Neural cell (in vitro differentiated cells): ENCODE measurements around the gene ZDHHC14. TPM values are rescaled to one million over a fixed set of nuclear protein-coding genes. Genes with fewer than 3 reads are reported as not detected.
A peak's percentile ranks its signal among the peaks of the same experiment; 100 is the strongest.

ENCODE experiments used
- H2AFZ ChIP-seq: fragments of 200-600, 300-800 bp; sonication (generic), shearing (Covaris generic); 2 replicates; pipeline ENCODE4 v1.6.0; 2014; ENCODE audit warnings: low read depth, mild to moderate bottlenecking, antibody characterized with exemption, low read length, moderate library complexity
- H3F3A ChIP-seq: fragments of 200-600 bp; shearing (Covaris generic); 2 replicates; pipeline ENCODE4 v1.6.1; 2016; ENCODE audit warnings: mild to moderate bottlenecking, moderate library complexity, mixed read lengths, antibody characterized with exemption, low read length; ENCODE audit not compliant: insufficient read depth, poor library complexity, severe bottlenecking
- H3K27ac ChIP-seq: fragments of 200-600, 300-800 bp; sonication (generic), shearing (Covaris generic); 2 replicates; pipeline ENCODE4 v1.5.1; 2014; ENCODE audit warnings: mild to moderate bottlenecking, low read length, moderate library complexity
- H3K27me3 ChIP-seq: fragments of 300-800, 200-600 bp; sonication (generic), shearing (Covaris generic); 2 replicates; pipeline ENCODE4 v1.6.0; 2014; ENCODE audit warnings: mild to moderate bottlenecking, low read depth, low read length, moderate library complexity; ENCODE audit not compliant: insufficient read depth
- H3K36me3 ChIP-seq: fragments of 300-800, 200-600 bp; sonication (generic), shearing (Covaris generic); 2 replicates; pipeline ENCODE4 v1.5.1; 2014; ENCODE audit warnings: mild to moderate bottlenecking, antibody characterized with exemption, low read length, moderate library complexity; ENCODE audit not compliant: insufficient read depth
- H3K4me2 ChIP-seq: fragments of 300-800, 200-600 bp; sonication (generic), shearing (Covaris generic); 2 replicates; pipeline ENCODE4 v1.6.0; 2014; ENCODE audit warnings: mild to moderate bottlenecking, low read length
- H3K4me3 ChIP-seq: fragments of 300-800, 200-600 bp; sonication (generic), shearing (Covaris generic); 2 replicates; pipeline ENCODE4 v1.5.1; 2014; ENCODE audit warnings: mild to moderate bottlenecking, low read length, moderate library complexity
- H3K79me2 ChIP-seq: fragments of 200-600 bp; shearing (Covaris generic); replicated peaks from 2 replicates; pipeline ENCODE4 v1.6.0; 2014; ENCODE audit warnings: mild to moderate bottlenecking, low read length, moderate library complexity; ENCODE audit not compliant: insufficient read depth
- H3K9ac ChIP-seq: fragments of 300-800, 200-600 bp; sonication (generic), shearing (Covaris generic); 2 replicates; pipeline ENCODE4 v1.6.1; 2016; ENCODE audit warnings: mild to moderate bottlenecking, low read length, mixed read lengths
- H3K9me2 ChIP-seq: fragments of 200-600 bp; shearing (Covaris generic); 2 replicates; pipeline ENCODE4 v1.6.1; 2016; ENCODE audit warnings: mild to moderate bottlenecking, low read length, mixed read lengths; ENCODE audit not compliant: insufficient read depth
- H3K9me3 ChIP-seq: fragments of 200-600, 300-800 bp; sonication (generic), shearing (Covaris generic); 2 replicates; pipeline ENCODE4 v1.6.1; 2016; ENCODE audit warnings: mild to moderate bottlenecking, mixed run types, low read length, moderate library complexity, mixed read lengths
- H4K20me1 ChIP-seq: fragments of 200-600 bp; shearing (Covaris generic); 2 replicates; pipeline ENCODE4 v1.6.1; 2016; ENCODE audit warnings: mild to moderate bottlenecking, mixed run types; ENCODE audit not compliant: insufficient read depth
- CTCF ChIP-seq: fragments of 450-650 bp; IDR thresholded peaks from 2 replicates; pipeline ENCODE4 v1.5.1; 2014; ENCODE audit warnings: antibody characterized with exemption, mild to moderate bottlenecking, moderate library complexity; ENCODE audit not compliant: poor library complexity, severe bottlenecking
- EP300 ChIP-seq: fragments of 450-650 bp; conservative IDR thresholded peaks from 2 replicates; pipeline ENCODE4 v1.6.1; 2014; ENCODE audit warnings: antibody characterized with exemption, mild to moderate bottlenecking, moderate library complexity; ENCODE audit not compliant: poor library complexity, severe bottlenecking
- EZH2 ChIP-seq: fragments of 200-600, 300-800 bp; shearing (Covaris generic), sonication (generic); IDR thresholded peaks from 2 replicates; pipeline ENCODE4 v1.6.1; 2014; ENCODE audit warnings: antibody characterized with exemption, low read length, borderline replicate concordance, mild to moderate bottlenecking; ENCODE audit not compliant: insufficient read depth, poor library complexity, severe bottlenecking
- MXI1 ChIP-seq: fragments of 450-650 bp; conservative IDR thresholded peaks from 2 replicates; pipeline ENCODE4 v1.6.1; 2014; ENCODE audit warnings: antibody characterized with exemption, mild to moderate bottlenecking; ENCODE audit not compliant: poor library complexity, severe bottlenecking
- POLR2AphosphoS5 ChIP-seq: IDR thresholded peaks from 2 replicates; pipeline ENCODE4 v1.6.1; 2012
- RAD21 ChIP-seq: fragments of 450-650 bp; conservative IDR thresholded peaks from 2 replicates; pipeline ENCODE4 v1.6.1; 2014; ENCODE audit warnings: antibody characterized with exemption, mild to moderate bottlenecking, moderate library complexity
- REST ChIP-seq: IDR thresholded peaks from 2 replicates; pipeline ENCODE4 v1.6.1; 2012; ENCODE audit warnings: borderline replicate concordance
- SMC3 ChIP-seq: fragments of 450-650 bp; conservative IDR thresholded peaks from 2 replicates; pipeline ENCODE4 v1.6.1; 2014; ENCODE audit warnings: antibody characterized with exemption, mild to moderate bottlenecking, moderate library complexity; ENCODE audit not compliant: poor library complexity
- TAF1 ChIP-seq: IDR thresholded peaks from 2 replicates; pipeline ENCODE4 v1.6.1; 2012; ENCODE audit warnings: low read depth
- polyA plus RNA-seq: library from polyadenylated mRNA; depleted of rRNA; stranded (reverse); fragments of >200 nt; gene quantifications from 2 replicates; pipeline ENCODE4 v1.2.3, GENCODE V29; 2014

The ZDHHC14 gene
- polyA plus RNA-seq, 1 donor from 2014 or later = 4.1 TPM

GRCh38 chr6:157346373-157346772 lies 34.6 kb upstream of the ZDHHC14 start:
- no peaks in the 10 kb centered on the region for H3K36me3 ChIP-seq
- TF ChIP-seq EP300 (no peak), SMC3 (no peak), TAF1 (no peak), REST (no peak), MXI1 (no peak), POLR2AphosphoS5 (no peak), CTCF (no peak), RAD21 (no peak), EZH2 (no peak)

GRCh38 chr6:157358287-157358686 lies 22.7 kb upstream of the ZDHHC14 start:
- Histone ChIP-seq H3K9me2 (no peaks in the 10 kb centered on the region), H3F3A (no peaks in the 10 kb centered on the region), H3K9me3 (no peaks in the 10 kb centered on the region), H2AFZ (peak overlapping the region; percentile 3), H3K36me3 (no peaks in the 10 kb centered on the region), H4K20me1 (no peaks in the 10 kb centered on the region), H3K27me3 (no peaks in the 10 kb centered on the region), H3K79me2 (no peaks in the 10 kb centered on the region), H3K4me3 (peak overlapping the region; percentile 6), H3K9ac (no peak overlapping the region), H3K27ac (peak overlapping the region; percentile 29), H3K4me2 (no peak overlapping the region)
- peak; percentile 47 for TF ChIP-seq CTCF
- no peak for TF ChIP-seq TAF1
- peak; percentile 56 for TF ChIP-seq POLR2AphosphoS5
- peak; percentile 31 for TF ChIP-seq RAD21
- TF ChIP-seq EP300 = peak; percentile 50
- no peak for TF ChIP-seq SMC3
- peak; percentile 24 for TF ChIP-seq MXI1

More at GRCh38 chr6:157346373-157346772, 34.6 kb upstream of the ZDHHC14 start:
- no peaks in the 10 kb centered on the region for H3F3A ChIP-seq
- H3K9me3 ChIP-seq = peaks cover 6% of the 10 kb centered on the region
- H3K27me3 ChIP-seq = no peaks in the 10 kb centered on the region
- no peaks in the 10 kb centered on the region for H4K20me1 ChIP-seq
- H3K4me3 ChIP-seq = no peak overlapping the region
- H3K9me2 ChIP-seq = no peaks in the 10 kb centered on the region
- H2AFZ ChIP-seq = no peak overlapping the region
- no peak overlapping the region for H3K4me2 ChIP-seq
- H3K79me2 ChIP-seq = no peaks in the 10 kb centered on the region
- no peak overlapping the region for H3K9ac ChIP-seq
- no peak overlapping the region for H3K27ac ChIP-seq
